ENCODE data around the gene DPP6. TPM values are rescaled to one million over a fixed set of nuclear protein-coding genes. Genes with fewer than 3 reads are reported as not detected.

The DPP6 gene
- total RNA-seq, 1 donor from 2014 or later = not detected

DNA sequence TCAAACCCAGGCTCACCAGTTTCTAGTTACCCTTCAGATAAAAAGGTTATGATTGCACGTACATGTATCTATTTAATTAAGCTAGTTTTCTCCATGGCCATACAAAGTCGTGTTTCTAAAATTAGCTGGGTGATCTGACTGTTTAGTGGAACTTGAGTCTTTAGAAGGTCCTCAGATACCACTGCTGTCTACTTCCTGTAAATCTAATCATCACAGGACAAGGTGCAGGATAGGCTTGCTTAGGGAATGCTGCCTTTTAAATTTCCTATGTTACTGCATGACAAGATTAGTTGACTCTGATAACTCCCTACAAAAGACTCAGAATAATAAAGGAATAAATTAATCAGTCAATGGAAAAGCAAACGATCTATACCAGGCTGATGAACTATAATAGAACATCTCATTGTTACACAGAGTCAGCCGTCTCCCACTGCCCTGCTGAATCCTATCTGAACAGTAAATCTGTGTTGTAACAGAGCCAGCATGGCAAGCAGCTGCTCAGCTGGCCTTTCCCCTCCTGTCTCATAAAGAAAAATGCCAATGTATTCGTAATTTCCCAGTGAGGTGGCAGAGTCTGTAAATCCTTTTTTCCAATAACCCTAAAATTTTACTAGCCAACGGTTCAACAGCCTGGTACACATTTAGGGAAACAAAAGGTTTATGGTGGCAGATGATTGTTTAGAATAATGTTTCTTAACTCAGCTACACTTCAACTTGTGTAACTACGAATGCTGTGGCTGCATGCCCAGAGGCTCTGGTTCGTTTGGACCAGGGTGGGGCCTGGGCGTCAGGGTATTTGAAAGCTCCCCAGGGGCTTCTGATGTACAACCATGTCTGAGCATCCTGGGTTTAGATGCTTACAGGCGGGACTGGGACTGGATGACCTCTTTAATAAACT, 632.7 kb downstream of the DPP6 start:
- TF ChIP-seq, protein P1, sequence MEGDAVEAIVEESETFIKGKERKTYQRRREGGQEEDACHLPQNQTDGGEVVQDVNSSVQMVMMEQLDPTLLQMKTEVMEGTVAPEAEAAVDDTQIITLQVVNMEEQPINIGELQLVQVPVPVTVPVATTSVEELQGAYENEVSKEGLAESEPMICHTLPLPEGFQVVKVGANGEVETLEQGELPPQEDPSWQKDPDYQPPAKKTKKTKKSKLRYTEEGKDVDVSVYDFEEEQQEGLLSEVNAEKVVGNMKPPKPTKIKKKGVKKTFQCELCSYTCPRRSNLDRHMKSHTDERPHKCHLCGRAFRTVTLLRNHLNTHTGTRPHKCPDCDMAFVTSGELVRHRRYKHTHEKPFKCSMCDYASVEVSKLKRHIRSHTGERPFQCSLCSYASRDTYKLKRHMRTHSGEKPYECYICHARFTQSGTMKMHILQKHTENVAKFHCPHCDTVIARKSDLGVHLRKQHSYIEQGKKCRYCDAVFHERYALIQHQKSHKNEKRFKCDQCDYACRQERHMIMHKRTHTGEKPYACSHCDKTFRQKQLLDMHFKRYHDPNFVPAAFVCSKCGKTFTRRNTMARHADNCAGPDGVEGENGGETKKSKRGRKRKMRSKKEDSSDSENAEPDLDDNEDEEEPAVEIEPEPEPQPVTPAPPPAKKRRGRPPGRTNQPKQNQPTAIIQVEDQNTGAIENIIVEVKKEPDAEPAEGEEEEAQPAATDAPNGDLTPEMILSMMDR (IDR thresholded peaks at IDR 0.05) = no peak
- H3K4me3 ChIP-seq = no peak overlapping the region
- H3K4me1 ChIP-seq = no peaks in the 10 kb centered on the region
- H3K27me3 ChIP-seq = no peaks in the 10 kb centered on the region
- H3K27ac ChIP-seq = no peak overlapping the region
- H3K9me3 ChIP-seq = no peaks in the 10 kb centered on the region
- no peaks in the 10 kb centered on the region for H3K36me3 ChIP-seq
- no peak for DNase-seq (ENCODE audit: low spot score in 2 of 2)
- intact Hi-C loops (cut with DNase I) = no loop called here

DNA sequence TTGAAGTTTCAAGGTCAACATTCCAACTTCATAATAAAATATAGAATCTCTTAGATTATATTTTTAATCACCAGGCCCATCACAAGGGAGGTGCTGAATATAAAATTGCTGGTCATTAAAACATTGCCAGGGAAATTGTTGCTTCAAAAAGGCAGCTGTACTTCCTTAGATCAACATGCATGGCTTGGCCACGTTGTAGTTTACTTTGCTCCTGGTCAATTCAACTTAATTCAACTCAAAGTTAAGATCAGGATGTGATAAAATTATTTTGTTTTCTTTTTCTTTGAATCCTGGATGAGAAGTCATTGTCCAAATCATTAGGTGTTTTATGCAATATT, 633.3 kb downstream of the DPP6 start:
- no peaks in the 10 kb centered on the region for H3K27me3 ChIP-seq
- DNase-seq (ENCODE audit: low spot score in 2 of 2) = no peak
- no peak overlapping the region for H3K27ac ChIP-seq
- intact Hi-C loops (cut with DNase I) = no loop called here
- no peaks in the 10 kb centered on the region for H3K4me1 ChIP-seq
- no peak overlapping the region for H3K4me3 ChIP-seq
- TF ChIP-seq, protein P1 (IDR thresholded peaks at IDR 0.05) = no peak
- H3K36me3 ChIP-seq = no peaks in the 10 kb centered on the region
- H3K9me3 ChIP-seq = no peaks in the 10 kb centered on the region

DNA sequence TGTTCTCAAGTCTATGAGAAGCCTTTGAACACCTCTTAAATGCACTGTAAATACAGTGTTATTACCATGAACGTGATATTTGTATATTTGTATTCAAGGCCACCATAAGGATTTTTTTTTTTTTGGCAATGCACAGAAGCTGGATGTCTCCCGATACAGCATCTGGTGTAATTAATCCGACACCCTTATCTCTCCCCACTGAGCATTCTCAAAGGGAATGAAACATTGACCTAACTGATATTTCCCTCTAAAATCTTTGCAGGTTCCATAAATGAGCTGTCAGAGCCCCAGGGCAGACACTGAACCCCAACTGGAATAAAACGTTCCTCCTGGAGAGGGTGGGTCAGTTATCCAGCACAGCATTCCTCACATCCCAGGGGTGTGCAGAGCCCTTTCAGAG, 634.1 kb downstream of the DPP6 start:
- no peaks in the 10 kb centered on the region for H3K27me3 ChIP-seq
- no peak overlapping the region for H3K4me3 ChIP-seq
- no peaks in the 10 kb centered on the region for H3K9me3 ChIP-seq
- H3K27ac ChIP-seq = no peak overlapping the region
- intact Hi-C loops (cut with DNase I) = no loop called here
- TF ChIP-seq, protein P1 (IDR thresholded peaks at IDR 0.05) = no peak
- no peaks in the 10 kb centered on the region for H3K4me1 ChIP-seq
- H3K36me3 ChIP-seq = no peaks in the 10 kb centered on the region
- DNase-seq (ENCODE audit: low spot score in 2 of 2) = no peak

DNA sequence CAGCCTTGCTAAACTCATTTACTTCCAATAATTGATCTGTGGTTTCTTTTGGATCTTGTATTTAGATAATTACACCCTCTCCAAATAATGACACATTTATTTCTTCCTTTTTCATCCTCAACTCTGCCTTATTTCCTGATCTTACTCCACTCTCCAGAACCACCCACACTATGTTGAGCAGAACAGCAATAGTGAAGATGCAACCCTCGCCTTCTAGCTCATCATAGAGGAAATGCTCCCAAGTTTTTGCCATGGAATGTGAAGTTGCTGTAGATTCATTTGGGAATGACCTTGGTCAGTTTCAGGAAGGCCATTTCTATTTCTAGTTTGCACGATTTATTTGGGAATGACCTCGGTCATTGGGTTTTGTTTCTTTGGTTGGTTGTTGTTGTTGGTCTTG, 636.8 kb downstream of the DPP6 start:
- H3K4me3 ChIP-seq = no peak overlapping the region
- TF ChIP-seq, protein P1 (IDR thresholded peaks at IDR 0.05) = no peak
- H3K36me3 ChIP-seq = no peaks in the 10 kb centered on the region
- no peak for DNase-seq (ENCODE audit: low spot score in 2 of 2)
- H3K27ac ChIP-seq = no peak overlapping the region
- no peaks in the 10 kb centered on the region for H3K4me1 ChIP-seq
- H3K9me3 ChIP-seq = no peaks in the 10 kb centered on the region
- no peaks in the 10 kb centered on the region for H3K27me3 ChIP-seq
- intact Hi-C loops (cut with DNase I) = no loop called here

DNA sequence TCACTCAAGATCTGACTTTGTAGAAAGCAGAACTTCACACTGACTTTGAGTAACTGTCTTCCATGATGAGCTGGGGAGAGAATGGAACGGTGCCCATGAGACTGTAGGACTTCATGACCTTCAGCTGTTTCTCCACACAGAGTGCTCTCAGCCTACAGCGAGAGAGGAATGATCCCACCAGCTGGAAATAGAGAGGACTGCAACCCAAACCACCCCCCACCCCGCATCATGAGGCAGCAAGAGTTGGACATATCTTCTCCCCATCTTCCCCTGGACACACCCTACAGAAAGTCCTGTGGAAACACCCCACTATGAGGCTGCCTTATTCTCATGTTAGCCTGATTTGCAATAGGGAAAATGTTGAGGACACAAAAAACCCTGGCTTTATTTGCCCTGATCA, 638.2 kb downstream of the DPP6 start:
- Histone ChIP-seq H3K4me1 (no peaks in the 10 kb centered on the region), H3K27ac (no peak overlapping the region), H3K9me3 (no peaks in the 10 kb centered on the region), H3K27me3 (no peaks in the 10 kb centered on the region), H3K4me3 (no peak overlapping the region), H3K36me3 (no peaks in the 10 kb centered on the region)
- TF ChIP-seq, protein P1 (IDR thresholded peaks at IDR 0.05) = no peak
- no peak for DNase-seq (ENCODE audit: low spot score in 2 of 2)
- intact Hi-C loops (cut with DNase I) = no loop called here
